ENCODE measurements around the gene FAM184B.

Gene FAM184B

GRCh38 chr4:17763416-17763815 is 18.0 kb downstream of the FAM184B start:
- TF ChIP-seq ZBTB20 (tag by site-specific recombination; IDR thresholded peaks at IDR 0.05) = no peak
- TF ChIP-seq SP2 (tag by site-specific recombination; IDR thresholded peaks at IDR 0.05) = no peak
- TF ChIP-seq ZNF768 (tag by site-specific recombination; IDR thresholded peaks at IDR 0.05) = no peak
- no peak for TF ChIP-seq ZNF174 (tag by site-specific recombination; IDR thresholded peaks at IDR 0.05)
- no peak for TF ChIP-seq HOXD13 (CRISPR knock-in tag; IDR thresholded peaks at IDR 0.05; ENCODE audit: borderline replicate concordance)
- TF ChIP-seq ZNF37A (tag by site-specific recombination; IDR thresholded peaks at IDR 0.05) = no peak
- no peak for TF ChIP-seq ZNF670 (tag by site-specific recombination; IDR thresholded peaks at IDR 0.05; ENCODE audit: low read depth)
- no peak for TF ChIP-seq ZSCAN16 (tag by site-specific recombination; IDR thresholded peaks at IDR 0.05)
- TF ChIP-seq ZNF10 (tag by site-specific recombination; IDR thresholded peaks at IDR 0.05) = no peak
- POLR2A ChIA-PET = no interaction called here
- CTCF ChIA-PET = no interaction called here

DNA sequence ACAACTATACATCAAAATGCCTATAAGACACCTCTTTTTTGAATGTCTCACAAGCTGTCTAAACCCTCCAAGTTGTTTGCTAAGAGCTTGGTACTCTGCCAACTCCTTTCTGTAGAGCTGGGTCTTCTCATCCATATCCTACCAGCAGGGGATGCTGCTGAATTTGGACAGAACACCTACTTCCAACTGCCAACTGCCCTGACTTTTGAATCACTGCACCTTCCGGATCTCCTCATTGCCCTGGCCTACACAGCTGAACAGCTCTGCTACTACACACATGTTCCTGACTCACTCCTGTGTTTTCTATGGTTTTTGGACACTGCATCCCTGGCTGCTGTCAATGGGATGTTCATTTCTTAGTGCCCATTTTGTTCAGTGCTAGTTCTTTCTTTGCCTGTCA is 18.7 kb downstream of the FAM184B start:
- H3K36me3 ChIP-seq (ENCODE audit: control insufficient read depth in 2 of 2, insufficient read depth in 1 of 2, low read length in 2 of 2) = no peaks in the 10 kb centered on the region
- POLR2A ChIA-PET = no interaction called here
- no peak for TF ChIP-seq ZNF488 (tag by site-specific recombination; IDR thresholded peaks at IDR 0.05)
- TF ChIP-seq ZNF280D (tag by site-specific recombination; IDR thresholded peaks at IDR 0.05) = no peak
- TF ChIP-seq ZNF19 (tag by site-specific recombination; IDR thresholded peaks at IDR 0.05; ENCODE audit: low read depth) = no peak
- TF ChIP-seq ZNF704 (tag by site-specific recombination; IDR thresholded peaks at IDR 0.05) = no peak
- no peak for TF ChIP-seq ZNF785 (tag by site-specific recombination; IDR thresholded peaks at IDR 0.05)
- no peak for TF ChIP-seq ZNF280C (tag by site-specific recombination; IDR thresholded peaks at IDR 0.05)
- TF ChIP-seq ZNF146 (tag by site-specific recombination; IDR thresholded peaks at IDR 0.05) = no peak
- TF ChIP-seq RBAK (tag by site-specific recombination; IDR thresholded peaks at IDR 0.05) = no peak
- no peak for TF ChIP-seq ZNF292 (tag by site-specific recombination; IDR thresholded peaks at IDR 0.05; ENCODE audit: borderline replicate concordance, low read depth)
- TF ChIP-seq ZNF341 (tag by site-specific recombination; IDR thresholded peaks at IDR 0.05; ENCODE audit: low read depth) = no peak
- no peak for TF ChIP-seq REPIN1 (tag by site-specific recombination; IDR thresholded peaks at IDR 0.05; ENCODE audit: low read depth)
- no peak for TF ChIP-seq ZSCAN18 (tag by site-specific recombination; IDR thresholded peaks at IDR 0.05)
- TF ChIP-seq, protein P1, sequence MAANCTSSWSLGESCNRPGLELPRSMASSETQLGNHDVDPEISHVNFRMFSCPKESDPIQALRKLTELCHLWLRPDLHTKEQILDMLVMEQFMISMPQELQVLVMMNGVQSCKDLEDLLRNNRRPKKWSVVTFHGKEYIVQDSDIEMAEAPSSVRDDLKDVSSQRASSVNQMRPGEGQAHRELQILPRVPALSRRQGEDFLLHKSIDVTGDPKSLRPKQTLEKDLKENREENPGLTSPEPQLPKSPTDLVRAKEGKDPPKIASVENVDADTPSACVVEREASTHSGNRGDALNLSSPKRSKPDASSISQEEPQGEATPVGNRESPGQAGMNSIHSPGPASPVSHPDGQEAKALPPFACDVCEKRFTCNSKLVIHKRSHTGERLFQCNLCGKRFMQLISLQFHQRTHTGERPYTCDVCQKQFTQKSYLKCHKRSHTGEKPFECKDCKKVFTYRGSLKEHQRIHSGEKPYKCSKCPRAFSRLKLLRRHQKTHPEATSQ (tag by site-specific recombination; IDR thresholded peaks at IDR 0.05) = no peak
- no peak for TF ChIP-seq ZEB2 (tag by site-specific recombination; IDR thresholded peaks at IDR 0.05)
- TF ChIP-seq OVOL3 (tag by site-specific recombination; IDR thresholded peaks at IDR 0.05) = no peak
- TF ChIP-seq MYNN (tag by site-specific recombination; IDR thresholded peaks at IDR 0.05; ENCODE audit: borderline replicate concordance) = no peak
- TF ChIP-seq ZNF324 (tag by site-specific recombination; IDR thresholded peaks at IDR 0.05) = no peak
- H3K4me1 ChIP-seq (ENCODE audit: control insufficient read depth, insufficient read depth, low read length) = no peaks in the 10 kb centered on the region
- H3K27ac ChIP-seq (ENCODE audit: extremely low read depth, low read depth, low read length) = no peak overlapping the region
- H3K4me3 ChIP-seq (ENCODE audit: low read depth, low read length) = no peak overlapping the region
- no peaks in the 10 kb centered on the region for H3K9me3 ChIP-seq (ENCODE audit: control insufficient read depth, insufficient read depth, low read depth, low read length)
- CTCF ChIA-PET = interaction anchor here (0.9 kb wide), 1 partner anchor 35 kb away, joined by 3 read pairs; no protein-coding TSS in a partner anchor

More at GRCh38 chr4:17763416-17763815, 18.0 kb downstream of the FAM184B start:
- Histone ChIP-seq H3K4me3 (ENCODE audit: low read depth, low read length) (no peak overlapping the region), H3K9me3 (ENCODE audit: control insufficient read depth, insufficient read depth, low read depth, low read length) (no peaks in the 10 kb centered on the region), H3K27ac (ENCODE audit: extremely low read depth, low read depth, low read length) (no peak overlapping the region), H3K36me3 (ENCODE audit: control insufficient read depth in 2 of 2, insufficient read depth in 1 of 2, low read length in 2 of 2) (no peaks in the 10 kb centered on the region), H3K4me1 (ENCODE audit: control insufficient read depth, insufficient read depth, low read length) (no peaks in the 10 kb centered on the region)
